ENCODE measurements around the gene RBM45.

The RBM45 gene

GRCh38 chr2:178112202-178113152 lies at the start of gene RBM45:
Gene RBM45 (plus strand): TSS chr2:178112437. CDS start chr2:178112547, 110 bp downstream.
- TF ChIP-seq TEAD4 (IDR thresholded peaks at IDR 0.05) (no peak; the same call in 1 of the 2 replicates), YY1 (IDR thresholded peaks at IDR 0.05; ENCODE audit: low read depth) (peak; percentile 59; the same call in 1 of the 2 replicates), CREB1 (IDR thresholded peaks at IDR 0.05; ENCODE audit: low read depth) (no peak), TAF1 (IDR thresholded peaks at IDR 0.05; ENCODE audit: low read depth) (peak; percentile 92), NFIC (IDR thresholded peaks at IDR 0.05) (peak; percentile 45; the same call in 1 of the 2 replicates), REST (IDR thresholded peaks at IDR 0.05; ENCODE audit: low read depth) (peak; percentile 78), FOXM1 (IDR thresholded peaks at IDR 0.05; ENCODE audit: borderline replicate concordance, low read depth) (no peak), TCF12 (IDR thresholded peaks at IDR 0.05; ENCODE audit: low read depth) (peak; percentile 66; the same call in 1 of the 2 replicates), EGR1 (IDR thresholded peaks at IDR 0.05) (no peak; the same call in 1 of the 2 replicates), MAX (IDR thresholded peaks at IDR 0.05) (peak; percentile 58), USF1 (IDR thresholded peaks at IDR 0.05) (no peak), EP300 (IDR thresholded peaks at IDR 0.05; ENCODE audit: borderline replicate concordance) (peak; percentile 19; the same call in 1 of the 2 replicates), CEBPB (IDR thresholded peaks at IDR 0.05) (peak; percentile 96), RAD21 (IDR thresholded peaks at IDR 0.05; ENCODE audit: low read depth) (peak; percentile 48; the same call in 1 of the 2 replicates), ZBTB7A (IDR thresholded peaks at IDR 0.05; ENCODE audit: low read depth) (no peak)

GRCh38 chr2:178066324-178066723 lies 45.9 kb upstream of the RBM45 start:
- TF ChIP-seq RAD21 (IDR thresholded peaks at IDR 0.05; ENCODE audit: low read depth) (no peak), REST (IDR thresholded peaks at IDR 0.05; ENCODE audit: low read depth) (no peak), MAX (IDR thresholded peaks at IDR 0.05) (no peak), NFIC (IDR thresholded peaks at IDR 0.05) (no peak), FOXM1 (IDR thresholded peaks at IDR 0.05; ENCODE audit: borderline replicate concordance, low read depth) (no peak), EP300 (IDR thresholded peaks at IDR 0.05; ENCODE audit: borderline replicate concordance) (no peak), ZBTB7A (IDR thresholded peaks at IDR 0.05; ENCODE audit: low read depth) (no peak)

GRCh38 chr2:178066890-178067669 lies 45.2 kb upstream of the RBM45 start:
- no peak for TF ChIP-seq FOXM1 (IDR thresholded peaks at IDR 0.05; ENCODE audit: borderline replicate concordance, low read depth)

GRCh38 chr2:178068823-178069454 lies 43.3 kb upstream of the RBM45 start:
- TF ChIP-seq ZBTB7A (IDR thresholded peaks at IDR 0.05; ENCODE audit: low read depth) (no peak), RAD21 (IDR thresholded peaks at IDR 0.05; ENCODE audit: low read depth) (no peak), REST (IDR thresholded peaks at IDR 0.05; ENCODE audit: low read depth) (no peak), CEBPB (IDR thresholded peaks at IDR 0.05) (no peak), TAF1 (IDR thresholded peaks at IDR 0.05; ENCODE audit: low read depth) (no peak), CREB1 (IDR thresholded peaks at IDR 0.05; ENCODE audit: low read depth) (no peak), EGR1 (IDR thresholded peaks at IDR 0.05) (no peak), TEAD4 (IDR thresholded peaks at IDR 0.05) (no peak), FOXM1 (IDR thresholded peaks at IDR 0.05; ENCODE audit: borderline replicate concordance, low read depth) (no peak), EP300 (IDR thresholded peaks at IDR 0.05; ENCODE audit: borderline replicate concordance) (no peak), MAX (IDR thresholded peaks at IDR 0.05) (no peak), USF1 (IDR thresholded peaks at IDR 0.05) (no peak), TCF12 (IDR thresholded peaks at IDR 0.05; ENCODE audit: low read depth) (no peak), NFIC (IDR thresholded peaks at IDR 0.05) (no peak), YY1 (IDR thresholded peaks at IDR 0.05; ENCODE audit: low read depth) (no peak)
